B cell (primary cell): ENCODE measurements around the gene FYCO1. TPM values are rescaled to one million over a fixed set of nuclear protein-coding genes. Genes with fewer than 3 reads are reported as not detected.

Source experiments
- ATAC-seq: fragments of 200-7000 bp; cut with Tn5 transposase; one replicate; pipeline ENCODE4 v1.10.0; 2021; ENCODE audit warnings: low read depth, mild to moderate bottlenecking, moderate number of reproducible peaks, moderate library complexity
- CTCF ChIA-PET: fragments of 350-600 bp; sonication (Branson Sonifier 250); formaldehyde crosslinking; loops from one replicate; lab custom pipeline; 2021; ENCODE audit warnings: antibody characterized with exemption, inconsistent platforms; lab: Charles Lee
- POLR2A ChIA-PET: fragments of 350-600 bp; sonication (Branson Sonifier 250); formaldehyde crosslinking; loops from one replicate; lab custom pipeline; 2021; ENCODE audit warnings: antibody characterized with exemption; lab: Charles Lee
- DNase-seq: peaks from one replicate; pipeline ENCODE4 v3.0.0; 2013
- H2AFZ ChIP-seq: 2 replicates; pipeline ENCODE4 v1.6.1; 2012; ENCODE audit warnings: mild to moderate bottlenecking, low read depth, low read length; ENCODE audit not compliant: insufficient read depth, poor library complexity, severe bottlenecking
- H3K27ac ChIP-seq, 2 donors: 1 replicate in 1 of 2; 2 replicates in 1 of 2; pipeline ENCODE4 v1.5.1; 2012 to 2013; ENCODE audit warnings: low read length in 2 of 2, mild to moderate bottlenecking in 2 of 2, moderate library complexity in 1 of 2
- H3K27me3 ChIP-seq, 4 experiments: fragments of 200-600 bp in 1 of 4; sonication (generic) in 1 of 4; replicated peaks in 1 of 4; 1 replicate in 2 of 4; 2 replicates in 2 of 4; pipeline versions ENCODE4 v1.6.1 to v1.7.0; 2013 to 2016; ENCODE audit warnings: low read length in 3 of 4, mild to moderate bottlenecking in 2 of 4, mixed read lengths in 1 of 4, moderate library complexity in 1 of 4; ENCODE audit not compliant: insufficient read depth in 4 of 4, control insufficient read depth in 3 of 4; ENCODE audit errors: control extremely low read depth in 1 of 4
- H3K36me3 ChIP-seq, 2 experiments: replicated peaks in 1 of 2; 1 replicate in 1 of 2; 2 replicates in 1 of 2; pipeline versions ENCODE4 v1.6.1 to v1.7.1; 2013; ENCODE audit warnings: low read length in 1 of 2; ENCODE audit not compliant: insufficient read depth in 2 of 2, control insufficient read depth in 1 of 2; ENCODE audit errors: control extremely low read depth in 1 of 2, extremely low read depth in 1 of 2
- H3K4me1 ChIP-seq, 2 donors: fragments of 200-600 bp in 1 of 2; sonication (generic) in 1 of 2; 1 replicate in 1 of 2; 2 replicates in 1 of 2; pipeline versions ENCODE4 v1.5.1 to v1.6.1; 2013 to 2017; ENCODE audit warnings: low read length in 2 of 2; ENCODE audit not compliant: control insufficient read depth in 2 of 2, insufficient read depth in 2 of 2
- H3K4me2 ChIP-seq: replicated peaks from 2 replicates; pipeline ENCODE3; 2012; ENCODE audit warnings: mild to moderate bottlenecking, low read depth, low read length; ENCODE audit not compliant: poor library complexity, severe bottlenecking
- H3K4me3 ChIP-seq, 5 experiments: fragments of 200-600 bp in 1 of 5; sonication (generic) in 1 of 5; 1 replicate in 3 of 5; 2 replicates in 2 of 5; pipeline versions ENCODE4 v1.5.1 to v1.7.0; 2011 to 2016; ENCODE audit warnings: low read length in 4 of 5, mild to moderate bottlenecking in 4 of 5, low read depth in 2 of 5, control low read depth in 1 of 5, moderate library complexity in 1 of 5; ENCODE audit not compliant: insufficient read depth in 1 of 5; ENCODE audit errors: control extremely low read depth in 1 of 5, extremely low read depth in 1 of 5
- H3K79me2 ChIP-seq: fragments of 200-600 bp; sonication (generic); one replicate; pipeline ENCODE4 v1.6.0; 2016; ENCODE audit warnings: low read length; ENCODE audit not compliant: control insufficient read depth, insufficient read depth
- H3K9ac ChIP-seq: fragments of 200-600 bp; sonication (generic); 2 replicates; pipeline ENCODE4 v1.6.1; 2017; ENCODE audit warnings: mild to moderate bottlenecking, low read length, moderate library complexity
- H3K9me3 ChIP-seq, 3 donors: one replicate each; pipeline versions ENCODE4 v1.6.1 to v1.7.1; 2013; ENCODE audit warnings: low read length in 2 of 3; ENCODE audit not compliant: control insufficient read depth in 2 of 3, insufficient read depth in 1 of 3; ENCODE audit errors: control extremely low read depth in 1 of 3
- H4K20me1 ChIP-seq: 2 replicates; pipeline ENCODE4 v1.6.0; 2012; ENCODE audit warnings: mild to moderate bottlenecking, low read length; ENCODE audit not compliant: insufficient read depth, control insufficient read depth, poor library complexity, severe bottlenecking
- H3K27ac Mint-ChIP-seq: one replicate; pipeline ENCODE4 v1.8.0; 2021; ENCODE audit warnings: mixed read lengths
- H3K27me3 Mint-ChIP-seq: one replicate; pipeline ENCODE4 v1.8.0; 2021; ENCODE audit warnings: mixed read lengths
- H3K4me1 Mint-ChIP-seq: one replicate; pipeline ENCODE4 v1.8.0; 2021; ENCODE audit warnings: mixed read lengths
- H3K4me3 Mint-ChIP-seq: one replicate; pipeline ENCODE4 v1.8.0; 2021; ENCODE audit warnings: mixed read lengths
- H3K9me3 Mint-ChIP-seq: one replicate; pipeline ENCODE4 v1.8.0; 2022; ENCODE audit warnings: mixed read lengths; ENCODE audit not compliant: insufficient read depth
- CTCF ChIP-seq: fragments of 200-600 bp; IDR thresholded peaks from one replicate; pipeline ENCODE4 v1.8.0; 2022; ENCODE audit warnings: antibody characterized with exemption, mild to moderate bottlenecking
- EZH2 ChIP-seq: IDR thresholded peaks from 2 replicates; pipeline ENCODE4 v1.6.1; 2012; ENCODE audit warnings: borderline replicate concordance, low read depth, mild to moderate bottlenecking, moderate library complexity, low read length; ENCODE audit not compliant: insufficient read depth, poor library complexity, severe bottlenecking
- WGBS: methylation state at CpG from one replicate; pipeline ENCODE4 v1.1.5; 2013; ENCODE audit warnings: missing lambda C conversion rate; ENCODE audit not compliant: insufficient coverage; 5-methylcytosine and 5-hydroxymethylcytosine counted together
- intact Hi-C: fragments of 100-400 bp; cut with micrococcal nuclease; formaldehyde crosslinking; loops from one replicate; pipeline ENCODE4 v1.10.0; 2022
- polyA plus RNA-seq: library from polyadenylated mRNA; depleted of rRNA; stranded (reverse); fragments of >200 nt; gene quantifications from 2 replicates; pipeline ENCODE4 v1.2.3, GENCODE V29; 2012
- small RNA-seq: library from RNA; depleted of rRNA; stranded (forward); fragments of <200 nt; gene quantifications from one replicate; pipeline ENCODE3, GENCODE V24; 2012; ENCODE audit warnings: low replicate concordance, low read depth; ENCODE audit not compliant: insufficient read length
- total RNA-seq, 2 donors: library from RNA; stranded (reverse); fragments of 120-200 nt in 1 of 2; gene quantifications; 1 replicate in 1 of 2; 2 replicates in 1 of 2; pipeline versions ENCODE4 v1.2.3 to v1.2.4, GENCODE V29; 2013 to 2022

The FYCO1 gene
- total and polyA plus RNA-seq, 2 donors (not counting 1 experiment from before 2014, with no cell fraction given), result 5.4 to 16.7 TPM

- Histone ChIP-seq H3K4me2 (no peak overlapping the region), H3K9me3 (peaks cover 0 to under 1% (median under 1%) of the 10 kb centered on the region in 3 donors), H3K4me1 (peaks cover 23 to 38% of the 10 kb centered on the region in 2 donors), H3K27me3 (no peaks in the 10 kb centered on the region), H2AFZ (no peak overlapping the region), H3K9ac (no peak overlapping the region), H3K79me2 (no peaks in the 10 kb centered on the region), H4K20me1 (no peaks in the 10 kb centered on the region), H3K27ac (no peak overlapping the region), H3K36me3 (no peaks in the 10 kb centered on the region), H3K4me3 (no peak overlapping the region)
- intact Hi-C loops, result no loop called here
- ChIA-PET POLR2A (no interaction called here), CTCF (no interaction called here)
- ATAC-seq (no peak), DNase-seq (no peak)
- peaks cover 2% of the 10 kb centered on the region for H3K9me3 Mint-ChIP-seq
- WGBS, result 89% methylated on average over 2 of the region's 2 CpGs
- H3K27me3 Mint-ChIP-seq, result no peaks in the 10 kb centered on the region
- H3K27ac Mint-ChIP-seq, result no peak overlapping the region
- no peak for TF ChIP-seq EZH2
- no peak for TF ChIP-seq CTCF
- no peak overlapping the region for H3K4me3 Mint-ChIP-seq
- H3K4me1 Mint-ChIP-seq, result peaks cover 47% of the 10 kb centered on the region
Observed at GRCh38 chr3:45868650-45869049, 127.0 kb downstream of the FYCO1 start.

- no peak for ATAC-seq
- no peak overlapping the region for H2AFZ ChIP-seq
- H3K4me1 ChIP-seq, result peaks cover 23 to 38% of the 10 kb centered on the region in 2 donors
- TF ChIP-seq EZH2, result no peak
- TF ChIP-seq CTCF, result no peak
- ChIA-PET POLR2A (no interaction called here), CTCF (no interaction called here)
- 72% methylated on average over 2 of the region's 2 CpGs for WGBS
- no peak overlapping the region for H3K4me3 ChIP-seq
- no peak for DNase-seq
- no peaks in the 10 kb centered on the region for H3K27me3 ChIP-seq
- peaks cover 49% of the 10 kb centered on the region for H3K4me1 Mint-ChIP-seq
- peaks cover 0 to 4% (median 4%) of the 10 kb centered on the region in 3 donors for H3K9me3 ChIP-seq
- no peaks in the 10 kb centered on the region for H3K36me3 ChIP-seq
- H3K27ac ChIP-seq, result no peak overlapping the region
- no peaks in the 10 kb centered on the region for H3K27me3 Mint-ChIP-seq
- H3K79me2 ChIP-seq, result no peaks in the 10 kb centered on the region
- H3K27ac Mint-ChIP-seq, result no peak overlapping the region
- H3K4me3 Mint-ChIP-seq, result no peak overlapping the region
- H4K20me1 ChIP-seq, result no peaks in the 10 kb centered on the region
- H3K9me3 Mint-ChIP-seq, result peaks cover 6% of the 10 kb centered on the region
- no peak overlapping the region for H3K4me2 ChIP-seq
- intact Hi-C loops, result no loop called here
- H3K9ac ChIP-seq, result no peak overlapping the region
Observed at GRCh38 chr3:45868213-45868612, 127.4 kb downstream of the FYCO1 start.

Small RNA genes within 50 kb of the gene (small RNA-seq; reads per million reads assigned to genes)
- gene RF00019, result not detected

Other genes starting within 250 kb of the FYCO1 start
- gene SLC6A20, start 199.3 kb downstream of the FYCO1 start, total RNA-seq, result 0.32 TPM in 1 of 2 replicates, not detected in the other
- not detected in 2 replicates for gene SLC6A20, start 199.3 kb downstream of the FYCO1 start, polyA plus RNA-seq
- 17.8 and 18.4 TPM in 2 replicates for gene LZTFL1, start 153.7 kb downstream of the FYCO1 start, total RNA-seq
- 12.7 and 16.5 TPM in 2 replicates for gene LZTFL1, start 153.7 kb downstream of the FYCO1 start, polyA plus RNA-seq
- gene CCR9, start 109.3 kb downstream of the FYCO1 start, total RNA-seq, result 0.76 and 1.1 TPM in 2 replicates
- 1.0 and 1.1 TPM in 2 replicates for gene CCR9, start 109.3 kb downstream of the FYCO1 start, polyA plus RNA-seq
- gene CXCR6, start 52.4 kb downstream of the FYCO1 start, total RNA-seq, result not detected in 2 replicates
- not detected in 2 replicates for gene CXCR6, start 52.4 kb downstream of the FYCO1 start, polyA plus RNA-seq
- gene XCR1, start 31.7 kb upstream of the FYCO1 start, total RNA-seq, result not detected in 2 replicates
- gene XCR1, start 31.7 kb upstream of the FYCO1 start, polyA plus RNA-seq, result 0.01 and 0.06 TPM in 2 replicates
- 0.79 and 1.1 TPM in 2 replicates for gene CCR1, start 212.5 kb upstream of the FYCO1 start, total RNA-seq
- gene CCR1, start 212.5 kb upstream of the FYCO1 start, polyA plus RNA-seq, result 0.39 and 0.54 TPM in 2 replicates
- not detected in 2 replicates for gene CCR3, start 246.6 kb upstream of the FYCO1 start, total RNA-seq
- gene CCR3, start 246.6 kb upstream of the FYCO1 start, polyA plus RNA-seq, result 0.13 and 0.19 TPM in 2 replicates